22Rv1 (cell line): Measurements from ENCODE around the gene ARHGEF38.

Source experiments
- ZFX ChIP-seq: fragments of 450-650 bp; IDR thresholded peaks from 2 replicates; pipeline ENCODE4 v1.6.1; 2017; ENCODE audit warnings: antibody characterized with exemption, borderline replicate concordance
- TF ChIP-seq, protein P1 (sequence below): fragments of 450-650 bp; IDR thresholded peaks from 2 replicates; pipeline ENCODE4 v1.5.1; 2017; ENCODE audit warnings: mild to moderate bottlenecking

DNA sequence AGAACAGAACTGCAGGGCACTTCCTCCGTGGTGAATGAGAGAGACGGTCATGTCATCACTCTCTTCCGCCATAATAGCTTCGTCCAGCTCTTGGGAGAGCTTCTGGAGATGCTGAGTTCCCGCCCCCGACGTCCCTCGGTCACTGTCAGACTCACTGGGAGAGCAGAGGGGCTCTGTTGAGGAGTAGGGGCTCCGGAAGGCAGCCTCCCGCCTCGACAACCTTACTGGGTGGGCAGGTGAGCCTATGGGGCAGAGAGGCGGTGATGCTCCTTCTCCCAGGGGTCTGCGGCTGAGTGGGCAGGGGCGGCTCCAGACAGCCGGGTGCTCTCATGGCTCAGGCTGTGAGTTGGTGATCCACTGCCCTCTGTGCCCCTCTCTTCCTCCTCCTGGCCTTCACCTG is 25.8 kb upstream of the ARHGEF38 start:
- TF ChIP-seq, protein P1, sequence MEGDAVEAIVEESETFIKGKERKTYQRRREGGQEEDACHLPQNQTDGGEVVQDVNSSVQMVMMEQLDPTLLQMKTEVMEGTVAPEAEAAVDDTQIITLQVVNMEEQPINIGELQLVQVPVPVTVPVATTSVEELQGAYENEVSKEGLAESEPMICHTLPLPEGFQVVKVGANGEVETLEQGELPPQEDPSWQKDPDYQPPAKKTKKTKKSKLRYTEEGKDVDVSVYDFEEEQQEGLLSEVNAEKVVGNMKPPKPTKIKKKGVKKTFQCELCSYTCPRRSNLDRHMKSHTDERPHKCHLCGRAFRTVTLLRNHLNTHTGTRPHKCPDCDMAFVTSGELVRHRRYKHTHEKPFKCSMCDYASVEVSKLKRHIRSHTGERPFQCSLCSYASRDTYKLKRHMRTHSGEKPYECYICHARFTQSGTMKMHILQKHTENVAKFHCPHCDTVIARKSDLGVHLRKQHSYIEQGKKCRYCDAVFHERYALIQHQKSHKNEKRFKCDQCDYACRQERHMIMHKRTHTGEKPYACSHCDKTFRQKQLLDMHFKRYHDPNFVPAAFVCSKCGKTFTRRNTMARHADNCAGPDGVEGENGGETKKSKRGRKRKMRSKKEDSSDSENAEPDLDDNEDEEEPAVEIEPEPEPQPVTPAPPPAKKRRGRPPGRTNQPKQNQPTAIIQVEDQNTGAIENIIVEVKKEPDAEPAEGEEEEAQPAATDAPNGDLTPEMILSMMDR: no peak
- TF ChIP-seq ZFX: no peak
